Glomerular endothelial cell (primary cell): Measurements from ENCODE around the gene ZNF548. TPM values are rescaled to one million over a fixed set of nuclear protein-coding genes. Genes with fewer than 3 reads are reported as not detected.
"Not testable (repeated sequence)": the region's sequence is repeated elsewhere in the genome, so short reads cannot be mapped to it uniquely, and the experiment has no call there.

Experiments used
- DNase-seq: peaks from one replicate; pipeline ENCODE4 v3.0.0-alpha.2; 2011; ENCODE audit warnings: low read depth, low spot score; ENCODE audit errors: extremely low read depth
- total RNA-seq: library from RNA; depleted of rRNA; stranded (reverse); fragments of >200 nt; gene quantifications from 2 replicates; pipeline ENCODE4 v1.2.3, GENCODE V29; 2015

The ZNF548 gene
- 9.9 and 13.8 TPM in 2 replicates for total RNA-seq

DNA sequence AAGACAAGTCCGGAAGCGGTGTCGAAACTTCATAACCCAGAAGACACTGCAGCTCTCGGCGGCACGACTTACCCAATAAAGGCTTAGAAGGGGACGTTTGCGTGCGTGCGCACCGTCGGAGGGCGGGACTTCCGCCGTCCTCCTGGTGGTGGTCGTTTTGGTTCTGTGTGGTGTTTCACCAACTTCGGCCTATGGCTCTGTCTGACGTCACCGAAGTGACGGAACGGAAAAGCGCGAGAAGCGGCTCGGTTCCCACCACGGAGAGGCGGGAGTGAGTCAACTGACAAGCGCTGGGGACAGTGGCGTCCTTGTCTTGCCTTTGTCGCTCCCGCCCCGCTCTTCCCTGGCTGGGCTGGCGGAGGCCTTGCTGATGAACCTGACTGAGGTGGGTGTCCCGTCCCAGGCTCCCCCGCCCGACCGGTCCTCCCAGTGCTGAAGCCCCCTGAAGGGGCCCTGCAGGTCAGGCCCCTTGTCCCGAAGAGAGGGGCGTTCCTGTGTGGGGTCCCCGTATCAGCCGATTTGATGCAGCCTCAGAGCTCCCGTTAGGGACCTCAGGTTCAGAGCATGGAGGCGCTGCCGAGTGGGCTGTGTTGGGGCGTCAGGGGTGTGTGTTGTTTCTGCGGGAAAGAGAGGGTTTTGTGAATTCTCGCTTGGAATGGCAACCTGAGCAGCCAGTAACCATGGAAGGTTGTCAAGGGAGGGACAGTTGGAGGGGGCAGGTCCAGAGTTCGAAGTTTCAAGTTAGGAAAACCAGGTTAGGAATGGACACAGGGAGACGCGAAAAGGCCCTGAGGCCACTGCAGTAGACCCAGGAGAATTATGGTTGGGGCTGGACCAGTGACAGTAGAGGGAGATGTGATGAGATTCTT lies at the start of gene ZNF548:
TSS of gene ZNF548 (plus strand) at position 125 of the 869 bp plus-strand sequence. CDS start at position 371, 246 bp downstream.
- peak; percentile 98 for DNase-seq

DNA sequence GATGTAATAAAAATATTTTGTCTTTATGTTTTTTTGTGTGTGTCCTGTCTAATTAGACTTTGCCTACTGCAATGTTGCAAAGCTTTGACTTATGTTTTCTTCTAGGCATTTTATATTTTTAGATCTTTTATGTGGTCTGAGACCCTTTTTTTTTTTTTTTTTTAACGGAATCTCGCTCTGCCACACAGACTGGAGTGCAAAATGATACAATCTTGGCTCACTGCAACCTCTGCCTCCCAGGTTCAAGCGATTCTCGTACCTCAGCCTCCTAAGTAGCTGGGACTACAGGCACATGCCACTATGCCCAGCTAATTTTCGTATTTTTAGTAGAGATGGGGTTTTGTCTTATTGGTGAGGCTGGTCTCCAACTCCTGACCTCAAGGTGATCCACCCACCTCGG lies 47.1 kb upstream of the ZNF548 start:
- no peak for DNase-seq

DNA sequence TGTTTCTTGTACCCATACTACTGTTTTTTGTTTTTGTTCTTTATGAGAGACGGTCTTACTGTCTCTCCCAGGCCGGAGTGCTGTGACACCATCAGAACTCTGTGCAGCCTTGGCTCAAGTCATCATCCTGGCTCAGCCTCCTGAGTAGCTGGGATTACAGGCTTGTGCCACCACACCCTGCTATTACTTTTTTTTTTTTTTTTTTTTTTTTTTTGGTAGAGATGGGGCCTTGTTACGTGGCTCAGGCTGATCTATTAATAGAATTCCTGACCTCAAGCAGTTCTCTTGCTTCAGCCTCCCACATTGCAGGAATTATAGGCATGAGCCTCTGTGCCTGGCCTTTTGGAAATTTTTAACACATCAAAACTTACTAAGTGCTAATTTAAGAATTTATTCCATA lies 41.5 kb upstream of the ZNF548 start:
- no peak for DNase-seq

GRCh38 chr19:57350877-57351805 lies 38.5 kb upstream of the ZNF548 start, which contains the start of gene ZNF304:
TSS of gene ZNF304 (plus strand) at chr19:57351271. CDS start at chr19:57351665, 394 bp downstream.
- DNase-seq: peak; percentile 76

GRCh38 chr19:57351867-57352266 lies 37.8 kb upstream of the ZNF548 start:
- DNase-seq: no peak

DNA sequence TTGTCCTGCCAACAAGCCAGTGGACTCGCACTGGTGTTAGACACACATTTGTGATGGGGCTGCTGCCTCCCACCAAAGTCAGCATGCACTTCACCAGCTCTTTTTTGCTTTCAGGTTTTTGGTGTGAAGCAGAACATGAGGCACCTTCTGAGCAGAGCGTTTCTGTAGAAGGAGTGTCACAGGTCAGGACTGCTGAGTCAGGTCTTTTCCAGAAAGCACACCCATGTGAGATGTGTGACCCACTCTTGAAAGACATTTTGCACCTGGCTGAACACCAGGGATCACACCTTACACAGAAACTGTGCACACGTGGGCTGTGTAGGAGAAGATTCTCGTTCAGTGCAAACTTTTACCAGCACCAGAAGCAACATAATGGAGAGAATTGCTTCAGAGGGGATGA lies 33.7 kb upstream of the ZNF548 start:
- no peak for DNase-seq

DNA sequence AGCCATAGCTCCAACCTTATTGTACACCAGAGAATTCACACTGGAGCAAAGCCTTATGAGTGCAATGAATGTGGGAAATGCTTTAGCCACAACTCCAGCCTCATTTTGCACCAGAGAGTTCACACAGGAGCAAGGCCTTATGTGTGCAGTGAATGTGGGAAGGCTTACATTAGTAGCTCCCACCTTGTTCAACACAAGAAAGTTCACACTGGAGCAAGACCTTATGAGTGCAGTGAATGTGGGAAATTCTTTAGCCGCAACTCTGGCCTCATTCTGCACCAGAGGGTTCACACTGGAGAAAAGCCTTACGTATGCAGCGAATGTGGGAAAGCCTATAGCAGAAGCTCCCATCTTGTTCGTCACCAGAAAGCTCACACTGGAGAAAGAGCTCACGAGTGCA lies 32.2 kb upstream of the ZNF548 start:
- DNase-seq: no peak

DNA sequence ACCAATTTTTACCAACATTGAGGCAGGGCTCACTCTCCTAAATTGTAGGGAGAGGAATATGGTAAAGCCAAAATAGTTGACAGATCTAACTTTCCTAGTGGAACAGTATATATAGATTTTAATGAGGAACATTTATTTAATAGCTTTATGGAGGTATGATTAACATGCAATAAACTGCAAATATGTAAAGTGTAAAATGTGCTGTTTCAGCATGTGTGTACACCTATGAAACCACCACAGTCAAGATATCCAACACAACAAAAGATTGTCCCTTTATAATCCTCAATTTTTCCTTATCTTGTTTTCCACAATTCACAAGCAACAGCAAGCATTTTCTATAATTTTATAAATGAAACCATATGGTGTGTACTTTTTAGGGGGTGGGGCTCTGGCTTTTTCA lies 30.4 kb upstream of the ZNF548 start:
- no peak for DNase-seq

GRCh38 chr19:57362419-57362818 lies 27.2 kb upstream of the ZNF548 start:
- DNase-seq: no peak

GRCh38 chr19:57362997-57363687 lies 26.5 kb upstream of the ZNF548 start, which contains the start of the genes TRAPPC2B and ZNF547:
TSS of gene TRAPPC2B (plus strand) at chr19:57363551. CDS start at chr19:57364834, 1,283 bp downstream.
TSS of gene ZNF547 (plus strand) at chr19:57363551. CDS start at chr19:57368556, 5,005 bp downstream.
- peak; percentile 95 for DNase-seq

- DNase-seq: no peak
These were observed 25.9 kb upstream of the ZNF548 start for GRCh38 chr19:57363688-57364181.

- DNase-seq: no peak
These were observed 22.9 kb upstream of the ZNF548 start for GRCh38 chr19:57366776-57367175.

GRCh38 chr19:57374179-57374578 lies 15.5 kb upstream of the ZNF548 start:
- no peak for DNase-seq

DNA sequence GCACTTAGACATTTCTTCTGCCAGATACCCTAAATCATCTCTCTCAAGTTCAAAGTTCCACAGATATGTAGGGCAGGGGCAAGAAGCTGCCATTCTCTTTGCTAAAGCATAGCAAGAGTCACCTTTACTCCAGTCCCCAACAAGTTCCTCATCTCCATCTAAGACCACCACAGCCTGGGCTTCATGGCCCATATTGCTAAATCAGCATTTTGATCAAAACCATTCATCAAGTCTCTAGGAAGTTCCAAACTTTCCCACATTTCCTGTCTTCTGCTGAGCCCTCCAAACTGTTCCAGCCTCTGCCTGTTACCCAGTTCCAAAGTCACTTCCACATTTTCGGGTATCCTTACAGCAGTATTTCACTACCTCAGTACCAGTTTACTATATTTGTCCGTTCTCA lies 15.0 kb upstream of the ZNF548 start:
- not testable (repeated sequence) for DNase-seq

GRCh38 chr19:57376151-57376550 lies 13.5 kb upstream of the ZNF548 start:
- no peak for DNase-seq

DNA sequence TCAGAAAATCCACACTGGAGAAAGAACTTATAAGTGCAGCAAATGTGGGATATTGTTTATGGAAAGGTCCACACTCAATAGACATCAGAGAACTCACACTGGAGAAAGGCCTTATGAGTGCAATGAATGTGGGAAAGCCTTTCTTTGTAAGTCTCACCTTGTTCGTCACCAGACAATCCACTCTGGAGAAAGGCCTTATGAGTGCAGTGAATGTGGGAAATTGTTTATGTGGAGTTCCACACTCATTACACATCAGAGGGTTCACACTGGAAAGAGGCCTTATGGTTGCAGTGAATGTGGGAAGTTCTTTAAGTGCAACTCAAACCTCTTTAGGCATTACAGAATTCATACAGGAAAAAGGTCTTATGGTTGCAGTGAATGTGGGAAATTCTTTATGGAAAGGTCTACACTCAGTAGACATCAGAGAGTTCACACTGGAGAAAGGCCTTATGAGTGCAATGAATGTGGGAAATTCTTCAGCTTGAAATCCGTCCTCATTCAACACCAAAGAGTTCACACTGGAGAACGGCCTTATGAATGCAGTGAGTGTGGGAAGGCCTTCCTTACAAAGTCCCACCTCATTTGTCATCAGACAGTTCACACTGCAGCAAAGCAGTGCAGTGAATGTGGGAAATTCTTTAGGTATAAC lies 12.0 kb upstream of the ZNF548 start:
- DNase-seq: no peak

- no peak for DNase-seq
These were observed 8.7 kb upstream of the ZNF548 start for GRCh38 chr19:57380923-57381322.

DNA sequence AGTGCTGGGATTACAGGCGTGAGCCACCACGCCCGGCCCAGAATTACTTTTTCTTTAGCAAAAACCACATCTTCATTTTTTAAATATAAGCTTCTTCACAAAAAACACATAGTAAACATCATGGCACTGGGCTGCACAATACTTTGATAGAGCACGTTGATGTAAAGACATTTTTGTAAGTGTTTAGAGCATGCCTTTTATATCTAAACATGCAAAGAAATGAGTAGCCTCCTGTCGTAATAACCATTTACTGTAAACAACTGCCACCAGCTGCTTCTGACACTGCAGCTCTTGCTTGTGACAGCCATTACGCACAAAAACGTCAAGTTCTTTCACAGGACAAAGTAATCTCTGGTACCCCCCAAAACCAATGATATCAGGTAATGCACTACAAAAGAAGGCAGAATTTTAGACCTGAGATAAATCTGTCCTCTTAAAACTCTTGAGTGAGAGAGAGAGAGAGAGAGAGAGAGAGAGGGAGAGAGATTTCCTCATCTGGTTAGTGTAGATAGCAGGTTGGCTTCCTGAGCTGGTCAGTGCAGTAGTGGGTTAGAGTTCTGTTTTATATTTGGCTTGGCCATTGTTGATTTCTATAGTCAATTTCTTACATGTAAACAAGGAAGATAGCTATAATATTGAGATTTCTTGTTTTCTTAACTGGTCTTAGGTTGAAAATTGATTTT lies 6.7 kb upstream of the ZNF548 start:
- DNase-seq: no peak

GRCh38 chr19:57389194-57389729 lies 392 bp upstream of the ZNF548 start:
- no peak for DNase-seq
